ENCODE data around the gene NRG3. TPM values are rescaled to one million over a fixed set of nuclear protein-coding genes. Genes with fewer than 3 reads are reported as not detected.

The NRG3 gene
- total RNA-seq, 1 donor from 2014 or later: 2.3 TPM

- DNase-seq: no peak
- no peak overlapping the region for H3K4me3 ChIP-seq
- no peaks in the 10 kb centered on the region for H3K27me3 ChIP-seq
- no peaks in the 10 kb centered on the region for H3K4me1 ChIP-seq
- no peaks in the 10 kb centered on the region for H3K9me3 ChIP-seq
- H3K36me3 ChIP-seq: no peaks in the 10 kb centered on the region
- intact Hi-C loops (cut with DNase I): no loop called here
- no peak for TF ChIP-seq CTCF (IDR thresholded peaks at IDR 0.05)
- ATAC-seq: no peak
- H3K27ac ChIP-seq: no peak overlapping the region
Observed at GRCh38 chr10:81928119-81928518, 53.1 kb downstream of the NRG3 start.

GRCh38 chr10:81943583-81943982 is 68.6 kb downstream of the NRG3 start:
- Histone ChIP-seq H3K9me3 (no peaks in the 10 kb centered on the region), H3K4me3 (no peak overlapping the region), H3K36me3 (no peaks in the 10 kb centered on the region), H3K27ac (no peak overlapping the region), H3K4me1 (no peaks in the 10 kb centered on the region), H3K27me3 (no peaks in the 10 kb centered on the region)
- intact Hi-C loops (cut with DNase I): no loop called here
- no peak for DNase-seq
- ATAC-seq: no peak
- no peak for TF ChIP-seq CTCF (IDR thresholded peaks at IDR 0.05)

- Histone ChIP-seq H3K27me3 (no peaks in the 10 kb centered on the region), H3K36me3 (no peaks in the 10 kb centered on the region), H3K9me3 (no peaks in the 10 kb centered on the region), H3K4me3 (no peak overlapping the region), H3K4me1 (no peaks in the 10 kb centered on the region), H3K27ac (no peak overlapping the region)
- DNase-seq (no peak), ATAC-seq (no peak)
- intact Hi-C loops (cut with DNase I): no loop called here
- TF ChIP-seq CTCF (IDR thresholded peaks at IDR 0.05): no peak
Observed at GRCh38 chr10:81944609-81945008, 69.6 kb downstream of the NRG3 start.

- no peak overlapping the region for H3K4me3 ChIP-seq
- ATAC-seq (no peak), DNase-seq (no peak)
- intact Hi-C loops (cut with DNase I): no loop called here
- H3K4me1 ChIP-seq: no peaks in the 10 kb centered on the region
- no peak for TF ChIP-seq CTCF (IDR thresholded peaks at IDR 0.05)
- no peaks in the 10 kb centered on the region for H3K27me3 ChIP-seq
- no peaks in the 10 kb centered on the region for H3K9me3 ChIP-seq
- H3K36me3 ChIP-seq: no peaks in the 10 kb centered on the region
- H3K27ac ChIP-seq: no peak overlapping the region
Observed at GRCh38 chr10:81949283-81949682, 74.3 kb downstream of the NRG3 start.

- DNase-seq: no peak
- Histone ChIP-seq H3K27me3 (no peaks in the 10 kb centered on the region), H3K36me3 (no peaks in the 10 kb centered on the region), H3K27ac (no peak overlapping the region), H3K9me3 (no peaks in the 10 kb centered on the region), H3K4me1 (no peaks in the 10 kb centered on the region), H3K4me3 (no peak overlapping the region)
- ATAC-seq: no peak
- intact Hi-C loops (cut with DNase I): no loop called here
- no peak for TF ChIP-seq CTCF (IDR thresholded peaks at IDR 0.05)
Observed at GRCh38 chr10:81950358-81950757, 75.4 kb downstream of the NRG3 start.

GRCh38 chr10:81953420-81953819 is 78.4 kb downstream of the NRG3 start:
- Histone ChIP-seq H3K36me3 (no peaks in the 10 kb centered on the region), H3K9me3 (no peaks in the 10 kb centered on the region), H3K27me3 (no peaks in the 10 kb centered on the region), H3K4me3 (no peak overlapping the region), H3K27ac (no peak overlapping the region), H3K4me1 (no peaks in the 10 kb centered on the region)
- ATAC-seq (no peak), DNase-seq (no peak)
- TF ChIP-seq CTCF (IDR thresholded peaks at IDR 0.05): no peak
- intact Hi-C loops (cut with DNase I): no loop called here

Data from upper lobe of right lung (tissue), 1 donor.